Stimulated activated CD4-positive, alpha-beta T cell treated with anti-CD3 and anti-CD28 coated beads, TNF-alpha, amount 100 ng/mL, for 1 hour (primary cell): ENCODE measurements around the gene TSC1.

Experiments used
- DNase-seq, 3 donors: peaks; one replicate each; pipeline ENCODE4 v3.0.0-alpha.2; 2020; ENCODE audit warnings: low read depth in 3 of 3, low spot score in 1 of 3

TSC1 gene

DNA sequence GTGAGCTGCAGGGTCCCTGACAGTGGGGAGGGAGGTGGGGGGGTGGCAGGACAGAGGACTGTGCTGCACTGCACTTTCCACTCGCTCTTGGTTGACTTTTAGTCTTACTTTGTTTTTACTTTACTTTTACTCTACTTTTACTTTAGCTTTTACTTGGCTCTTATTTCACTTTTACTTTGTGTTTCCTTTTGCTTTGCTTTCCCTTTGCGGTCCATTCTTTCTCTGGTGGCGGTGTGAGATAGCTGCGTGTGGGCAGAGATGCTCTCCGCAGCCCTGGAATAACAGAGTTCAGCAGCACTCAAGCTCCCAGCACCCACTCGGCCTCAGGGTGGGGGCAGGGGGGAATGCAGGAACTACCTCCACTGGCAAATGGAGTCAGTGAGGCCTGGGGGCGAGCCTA is 71.0 kb downstream of the TSC1 start:
- no peak for DNase-seq

DNA sequence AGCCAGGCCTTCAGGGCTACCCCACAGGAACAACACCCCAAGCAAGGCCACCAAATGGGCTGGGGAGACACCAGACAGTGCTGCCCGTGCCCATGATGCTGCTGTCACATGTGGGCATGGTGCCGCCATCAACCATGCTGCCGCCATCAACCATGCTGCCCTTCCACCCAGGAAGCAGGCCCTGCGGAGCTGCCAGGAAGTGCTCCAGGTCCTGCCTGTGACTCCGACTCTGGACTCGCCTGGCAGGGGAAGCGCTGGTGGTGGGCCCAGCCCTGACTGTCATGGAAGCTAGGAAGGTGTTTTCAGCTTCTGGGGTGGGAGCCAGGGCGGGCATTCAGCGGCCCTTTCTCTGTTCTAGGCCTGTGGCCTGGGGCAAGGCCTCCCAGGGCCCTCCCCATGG is 75.2 kb downstream of the TSC1 start:
- DNase-seq: no peak

DNA sequence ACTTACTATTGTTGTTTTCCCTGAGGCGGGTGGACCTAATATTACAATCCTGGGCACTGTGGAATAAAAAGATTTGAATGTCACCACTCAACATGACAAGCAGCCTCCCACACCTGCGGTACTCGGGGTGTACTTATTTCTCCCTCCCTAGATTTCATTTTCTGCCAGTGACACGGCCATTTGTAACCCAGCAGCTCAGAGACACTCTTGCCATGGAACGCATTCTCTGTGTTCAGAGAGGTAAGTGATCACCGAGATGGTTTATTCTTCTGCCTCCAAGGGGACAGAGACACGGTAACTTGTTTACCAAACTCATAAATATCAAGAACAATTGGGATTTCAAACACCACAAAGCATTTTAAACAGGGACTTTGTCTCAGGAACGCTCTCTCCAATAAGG is 77.5 kb downstream of the TSC1 start:
- no peak for DNase-seq

DNA sequence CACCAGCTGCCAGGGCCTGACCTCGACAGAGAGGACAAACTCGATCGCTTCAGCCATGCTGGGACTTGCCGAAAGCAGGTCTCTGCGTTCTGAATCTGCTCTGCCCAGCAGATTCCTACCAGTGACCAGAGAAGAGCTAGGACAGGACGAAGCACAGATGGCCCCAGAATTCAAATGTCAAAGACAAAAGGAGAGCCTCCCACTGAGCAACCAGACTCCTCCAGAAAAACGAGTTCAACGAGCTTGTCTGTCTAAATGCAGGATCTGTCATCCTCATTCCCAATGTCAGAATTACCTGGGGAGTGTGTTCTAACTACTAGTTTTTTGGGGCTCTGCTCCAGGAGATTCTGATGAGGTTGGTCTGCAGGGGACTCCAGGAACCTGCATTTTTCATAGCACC is 79.7 kb downstream of the TSC1 start:
- no peak for DNase-seq

DNA sequence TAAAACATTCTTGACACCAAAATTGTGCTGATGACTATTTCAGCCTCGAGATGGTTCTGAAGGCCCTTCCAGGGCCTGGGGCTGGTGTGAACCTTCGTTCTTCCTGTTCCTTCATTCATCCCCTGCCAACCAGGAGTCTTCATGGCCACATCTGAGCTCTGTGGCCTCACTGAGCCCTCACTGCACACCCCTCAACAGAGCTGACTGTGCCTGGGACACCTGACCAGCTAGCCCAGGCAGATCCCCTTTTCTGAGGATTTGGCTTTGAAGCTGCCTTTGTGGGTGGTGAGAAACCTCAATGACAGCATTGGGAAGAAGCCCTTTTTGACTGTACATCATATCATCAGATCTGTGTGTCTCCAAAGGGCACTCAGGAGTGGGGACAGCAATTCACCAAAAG is 80.1 kb downstream of the TSC1 start:
- DNase-seq: no peak

DNA sequence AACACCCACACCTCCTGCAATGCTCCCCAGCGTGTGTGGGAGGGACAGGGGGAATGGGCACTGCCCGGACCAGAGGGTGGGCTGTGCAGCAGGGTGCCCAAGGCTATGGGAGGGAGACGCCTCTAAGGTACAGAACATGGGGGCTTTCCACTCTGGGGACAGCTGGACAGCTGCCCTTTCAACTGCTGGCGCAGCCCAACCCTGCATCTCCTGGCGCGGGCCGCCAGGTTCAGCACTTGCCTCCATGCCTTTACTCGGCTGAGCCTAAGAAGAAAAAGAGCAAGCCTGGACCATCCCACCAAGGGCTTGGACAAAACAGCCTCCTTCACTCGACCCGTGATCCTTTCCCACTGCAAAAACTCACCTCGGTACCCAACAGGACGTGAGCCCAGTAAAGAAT is 81.3 kb downstream of the TSC1 start:
- DNase-seq: no peak

DNA sequence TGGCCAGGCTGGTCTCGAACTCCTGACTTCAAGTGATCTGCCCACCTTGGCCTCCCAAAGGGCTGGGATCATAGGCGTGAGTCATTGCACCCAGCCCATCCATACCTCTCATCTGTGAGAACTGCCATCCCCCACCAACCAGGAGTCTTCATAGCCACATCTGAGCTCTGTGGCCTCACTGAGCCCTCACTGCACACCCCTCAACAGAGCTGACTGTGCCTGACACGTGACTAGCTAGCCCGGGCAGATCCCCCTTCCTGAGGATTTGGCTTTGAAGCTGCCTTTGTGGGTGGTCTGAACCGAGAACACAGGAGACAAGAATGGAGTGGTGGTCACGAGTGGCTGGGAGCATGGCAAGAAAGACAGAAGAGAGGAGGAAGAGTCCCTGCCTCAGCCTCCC is 81.9 kb downstream of the TSC1 start:
- no peak for DNase-seq

DNA sequence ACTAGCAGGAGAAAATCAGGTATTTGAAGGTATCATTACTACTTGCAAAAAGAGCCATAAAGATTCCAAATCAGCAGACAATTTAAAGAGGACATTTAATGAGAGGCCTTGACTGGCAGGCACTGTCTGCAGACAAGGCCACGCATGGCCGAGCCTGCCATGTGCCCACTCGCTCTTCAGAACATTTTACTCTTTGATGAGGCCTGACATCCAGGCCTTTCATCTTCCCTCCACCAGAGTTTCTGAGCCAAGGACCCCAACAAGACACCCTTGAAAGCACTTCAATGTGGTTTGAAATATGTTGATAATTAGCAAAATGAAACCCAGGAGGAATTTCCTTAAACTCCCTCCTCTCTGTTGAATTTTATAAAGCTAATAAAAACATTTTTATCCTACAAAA is 82.8 kb downstream of the TSC1 start:
- no peak for DNase-seq

DNA sequence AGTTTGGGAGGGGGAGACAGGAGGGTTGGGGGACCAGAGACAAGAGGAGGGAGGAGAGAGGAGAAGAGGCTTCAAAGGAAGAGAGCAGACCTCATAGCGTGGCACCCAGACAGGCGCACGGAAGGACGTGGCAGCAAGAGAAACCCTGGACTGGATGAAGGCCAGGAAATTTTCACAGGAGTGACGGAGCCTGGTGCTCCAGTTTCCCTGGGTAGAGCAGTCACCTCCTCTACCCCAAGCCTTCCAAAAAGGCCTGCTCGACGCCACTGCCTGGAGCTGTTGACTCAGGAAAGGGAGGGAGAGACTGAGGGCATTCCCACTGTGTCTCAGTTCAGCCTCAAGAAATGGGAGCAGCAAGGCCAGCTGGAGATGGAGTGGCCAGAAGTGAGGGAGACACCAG is 85.7 kb downstream of the TSC1 start:
- DNase-seq: no peak

DNA sequence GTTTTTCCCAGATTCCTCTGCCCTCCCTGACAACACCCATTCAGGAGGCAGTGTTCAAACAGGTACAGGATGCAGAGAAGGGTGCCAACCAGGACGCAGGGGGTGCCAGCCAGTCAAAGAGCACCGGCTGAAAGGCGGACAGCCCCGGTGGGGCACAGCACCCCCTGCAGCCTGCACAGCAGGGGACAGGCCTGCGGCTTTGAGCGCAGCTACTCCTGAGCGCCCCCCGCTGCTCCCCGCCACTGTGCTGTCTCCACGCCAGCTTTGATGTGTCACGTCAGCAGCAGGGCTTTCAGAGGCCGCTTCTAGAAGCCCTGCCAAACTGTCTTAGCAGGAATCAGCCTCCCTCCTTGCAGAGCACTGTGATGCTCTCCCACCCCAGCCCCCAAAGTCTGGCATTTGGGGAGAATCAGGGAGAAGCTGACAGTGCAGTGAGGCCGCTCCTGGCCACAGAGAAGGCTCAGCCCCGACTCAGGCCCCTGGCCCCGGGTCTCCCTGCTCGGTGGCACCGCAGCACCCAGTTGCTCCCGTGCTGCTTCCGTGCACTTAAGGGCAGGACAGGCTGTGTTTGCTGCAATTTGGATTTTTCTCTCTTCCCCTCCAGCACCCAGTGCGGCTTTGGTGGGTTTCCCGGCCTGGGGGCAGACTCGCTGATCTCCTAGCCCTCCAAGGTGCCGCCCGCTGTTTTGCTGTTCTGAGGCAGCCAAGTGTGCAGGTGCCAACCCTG is 86.6 kb downstream of the TSC1 start:
- no peak for DNase-seq

DNA sequence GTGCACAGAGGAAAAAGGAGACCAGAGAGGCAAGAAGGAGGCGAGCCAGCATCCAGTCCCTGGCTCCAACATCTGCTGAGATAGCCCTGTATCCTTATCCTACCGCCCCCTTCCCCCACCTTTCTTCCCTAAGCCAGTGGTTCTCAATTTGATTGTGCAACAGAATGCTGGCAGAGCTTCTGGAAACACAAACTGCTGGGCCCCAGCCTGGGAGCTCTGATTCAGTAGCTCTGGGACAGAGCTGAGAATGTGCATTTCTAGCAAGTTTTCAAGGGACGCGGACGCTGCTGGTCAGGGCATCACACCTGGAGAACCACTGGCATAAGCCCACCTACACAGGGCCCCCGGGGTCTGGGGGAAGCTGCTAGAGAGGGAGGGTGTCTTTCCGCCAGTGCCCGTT is 87.4 kb downstream of the TSC1 start:
- DNase-seq: no peak

DNA sequence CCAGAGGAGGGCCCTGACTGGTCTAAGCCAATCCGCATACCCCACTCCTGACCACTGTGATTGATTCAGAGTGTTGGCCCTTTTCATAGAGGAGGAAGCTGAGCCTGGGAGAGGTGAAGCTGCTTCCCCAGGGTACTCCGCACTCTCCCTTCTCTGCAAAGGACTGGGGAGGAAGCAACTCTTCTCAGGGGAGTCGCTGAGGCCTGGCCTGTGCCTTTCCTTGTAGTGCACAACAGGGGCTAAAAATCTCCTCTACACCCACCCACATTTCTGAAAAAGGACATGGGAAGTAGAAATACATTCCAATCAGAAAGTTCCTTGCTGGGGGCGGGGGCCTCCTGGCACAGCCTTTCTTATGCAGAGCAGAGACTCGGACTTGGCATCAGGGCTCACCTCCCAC is 88.5 kb downstream of the TSC1 start:
- DNase-seq: no peak

DNA sequence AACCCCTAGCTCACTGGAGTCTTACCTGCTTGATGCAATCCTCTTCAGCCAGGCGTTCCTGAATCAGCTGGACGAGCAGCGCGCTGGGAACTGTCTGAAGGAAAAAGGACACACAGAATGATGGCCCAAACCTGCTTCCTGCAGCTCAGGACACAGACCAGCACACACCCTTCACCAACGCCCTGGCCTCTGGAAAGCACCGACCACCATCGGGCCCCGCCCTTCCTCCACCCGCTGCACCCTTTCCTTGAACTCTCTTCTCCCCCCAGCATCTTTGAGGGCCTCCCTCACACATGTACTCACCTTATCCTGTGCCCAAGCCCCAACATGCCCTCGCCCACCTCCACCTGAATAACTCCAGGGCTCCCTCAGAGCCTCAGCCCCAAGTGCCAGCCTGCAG is 89.6 kb downstream of the TSC1 start:
- no peak for DNase-seq

DNA sequence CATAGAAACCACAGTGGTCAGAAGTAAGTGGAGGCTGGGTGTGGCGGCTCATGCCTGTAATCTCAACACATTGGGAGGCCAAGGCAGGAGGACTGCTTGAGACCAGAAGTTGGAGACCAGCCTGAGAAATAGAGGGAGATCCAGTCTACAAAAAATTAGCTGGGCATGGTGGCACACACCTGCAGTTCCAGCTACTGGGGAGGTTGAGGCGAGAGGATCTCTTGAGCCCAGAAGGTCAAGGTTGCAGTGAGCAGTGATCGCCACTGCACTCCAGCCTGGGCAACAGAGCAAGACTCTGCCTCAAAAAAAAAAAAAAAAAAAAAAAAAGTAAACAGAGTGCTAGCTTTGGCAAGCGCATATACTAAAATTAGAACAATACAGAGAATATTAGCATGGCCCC is 90.9 kb downstream of the TSC1 start:
- no peak for DNase-seq

DNA sequence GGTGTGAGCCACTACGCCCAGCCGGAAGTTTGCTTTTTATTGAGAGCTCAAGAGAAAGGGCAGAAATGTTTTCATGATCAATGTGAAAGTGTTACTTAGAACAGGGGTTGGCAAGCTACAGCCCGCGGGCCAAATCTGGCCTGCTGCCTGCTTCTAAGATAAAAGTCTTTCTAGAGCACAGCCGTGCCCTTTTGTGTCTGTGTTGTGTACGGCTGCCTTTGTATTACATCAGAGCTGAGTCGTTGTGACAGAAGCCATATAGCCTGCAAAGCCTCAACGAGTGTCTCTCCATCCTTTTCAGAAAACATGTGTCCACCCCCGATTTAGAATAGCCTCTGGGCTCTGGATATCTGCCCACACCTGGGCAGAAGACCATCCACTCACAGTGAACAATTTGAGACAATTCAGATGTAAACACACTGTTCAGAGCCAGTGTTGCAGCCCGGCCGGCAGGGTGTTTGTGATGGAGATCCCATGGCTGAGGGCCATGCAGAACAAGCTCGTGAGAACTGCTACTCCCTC is 95.2 kb downstream of the TSC1 start:
- no peak for DNase-seq

DNA sequence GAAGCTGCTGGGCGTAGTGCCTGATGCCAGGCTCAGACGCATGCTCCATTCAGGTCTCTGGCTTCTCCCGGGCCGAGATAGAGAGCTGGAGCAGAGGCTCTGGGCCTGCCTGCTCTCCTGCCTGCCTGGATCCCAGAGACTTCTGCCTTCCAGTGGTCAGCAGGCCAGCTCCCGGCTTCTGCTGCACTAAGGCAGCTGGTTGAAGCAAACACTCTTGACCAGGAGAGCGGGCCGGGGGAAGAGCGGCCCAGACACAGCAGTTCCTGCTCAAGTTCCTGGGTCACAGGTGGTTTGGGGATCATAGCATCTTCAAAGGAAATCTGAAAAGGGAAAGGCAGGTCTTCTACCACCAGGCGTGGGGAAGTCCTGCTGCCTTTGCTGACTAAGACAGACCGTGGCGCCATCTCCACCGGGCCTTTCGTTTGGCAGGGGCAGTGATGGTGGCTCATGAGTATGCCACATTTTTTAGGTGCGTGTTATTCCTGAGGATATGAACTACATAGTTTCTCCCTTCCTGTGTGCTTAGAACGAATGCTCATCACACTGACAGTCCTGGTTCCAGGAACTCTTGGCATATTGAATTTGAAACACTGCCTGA is 97.4 kb downstream of the TSC1 start:
- no peak for DNase-seq

DNA sequence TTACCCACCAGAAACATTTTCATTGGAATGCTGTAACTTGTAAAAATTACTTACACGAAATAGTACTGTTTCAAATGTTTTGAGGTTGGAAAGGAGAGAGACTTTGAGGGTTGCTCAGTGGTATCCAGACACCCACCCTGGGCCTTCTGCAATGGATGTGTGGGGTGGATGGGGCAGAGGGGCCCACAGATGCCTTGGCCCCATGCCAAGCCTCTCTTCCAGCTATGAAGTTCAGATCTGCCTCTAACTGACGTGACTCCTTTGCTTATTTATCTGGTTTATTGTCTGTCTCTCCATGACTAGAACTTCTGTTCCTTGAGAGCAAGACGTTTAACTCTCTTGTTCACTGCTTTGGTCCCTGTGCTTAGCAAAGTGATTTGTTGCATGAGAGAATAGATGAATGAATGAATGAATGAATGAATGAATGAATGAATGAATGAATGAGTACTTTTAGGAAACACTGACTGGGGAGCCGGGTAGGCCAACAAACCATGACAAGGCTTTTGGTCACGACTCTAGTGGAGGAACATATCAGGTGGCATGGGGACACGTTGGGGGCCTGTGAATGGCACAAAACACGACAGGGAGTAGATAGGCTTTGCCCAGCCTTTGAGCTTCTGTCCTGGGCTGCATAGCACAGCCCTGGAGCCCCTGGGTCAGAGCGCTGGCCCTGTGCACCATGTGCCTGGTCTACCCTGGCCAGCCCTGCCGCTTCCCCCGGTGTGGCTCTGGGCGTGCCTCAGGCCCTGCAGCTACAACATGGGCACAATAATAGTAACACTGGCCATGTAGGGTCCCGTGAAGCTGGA is 98.1 kb downstream of the TSC1 start:
- DNase-seq: no peak

DNA sequence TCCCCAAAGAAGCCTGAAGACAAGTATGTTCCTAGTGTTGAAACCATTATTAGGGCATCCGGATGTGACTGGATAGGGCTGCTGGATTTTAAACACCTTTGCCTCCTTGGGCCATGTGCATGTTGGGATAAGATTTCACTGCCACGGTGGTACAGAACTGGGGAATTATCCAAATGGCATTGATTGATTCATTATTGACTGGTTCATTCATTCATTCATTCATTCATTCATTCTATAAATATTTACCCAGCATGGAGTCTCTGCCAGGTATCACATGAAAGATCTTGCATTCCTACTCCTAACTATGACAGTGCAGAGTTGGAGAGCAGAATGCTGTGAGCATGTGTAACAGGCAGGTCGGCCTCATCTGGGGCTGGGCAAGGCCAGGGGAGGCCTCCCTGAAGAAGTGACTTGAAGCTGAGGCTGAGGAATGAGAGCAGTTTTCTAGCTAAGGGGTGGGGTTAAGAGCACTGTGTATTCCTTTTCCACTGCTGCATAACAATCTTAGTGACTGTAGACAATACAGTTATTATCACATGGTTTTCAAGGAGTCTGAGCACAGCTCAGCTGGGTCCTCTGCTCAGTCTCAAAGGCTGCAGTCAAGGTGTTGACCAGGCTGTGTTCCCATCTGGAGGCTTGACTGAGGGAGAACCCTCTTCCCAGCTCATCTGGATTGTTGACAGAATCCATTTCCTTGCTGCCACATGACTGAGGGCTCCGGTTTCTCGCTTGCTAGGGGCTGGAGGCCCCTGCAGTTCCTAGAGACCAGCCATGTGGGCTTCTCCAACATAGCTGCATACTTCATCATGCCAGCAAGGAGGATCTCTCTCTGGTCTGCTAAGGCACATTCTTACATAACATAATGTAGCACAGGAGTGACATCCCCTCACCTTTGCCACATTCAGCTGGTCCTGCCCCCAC is 102.0 kb downstream of the TSC1 start:
- no peak for DNase-seq
